ENCODE results near the gene PRDM10.
"Not testable (repeated sequence)": the region's sequence is repeated elsewhere in the genome, so short reads cannot be mapped to it uniquely, and the experiment has no call there.

The PRDM10 gene, protein sequence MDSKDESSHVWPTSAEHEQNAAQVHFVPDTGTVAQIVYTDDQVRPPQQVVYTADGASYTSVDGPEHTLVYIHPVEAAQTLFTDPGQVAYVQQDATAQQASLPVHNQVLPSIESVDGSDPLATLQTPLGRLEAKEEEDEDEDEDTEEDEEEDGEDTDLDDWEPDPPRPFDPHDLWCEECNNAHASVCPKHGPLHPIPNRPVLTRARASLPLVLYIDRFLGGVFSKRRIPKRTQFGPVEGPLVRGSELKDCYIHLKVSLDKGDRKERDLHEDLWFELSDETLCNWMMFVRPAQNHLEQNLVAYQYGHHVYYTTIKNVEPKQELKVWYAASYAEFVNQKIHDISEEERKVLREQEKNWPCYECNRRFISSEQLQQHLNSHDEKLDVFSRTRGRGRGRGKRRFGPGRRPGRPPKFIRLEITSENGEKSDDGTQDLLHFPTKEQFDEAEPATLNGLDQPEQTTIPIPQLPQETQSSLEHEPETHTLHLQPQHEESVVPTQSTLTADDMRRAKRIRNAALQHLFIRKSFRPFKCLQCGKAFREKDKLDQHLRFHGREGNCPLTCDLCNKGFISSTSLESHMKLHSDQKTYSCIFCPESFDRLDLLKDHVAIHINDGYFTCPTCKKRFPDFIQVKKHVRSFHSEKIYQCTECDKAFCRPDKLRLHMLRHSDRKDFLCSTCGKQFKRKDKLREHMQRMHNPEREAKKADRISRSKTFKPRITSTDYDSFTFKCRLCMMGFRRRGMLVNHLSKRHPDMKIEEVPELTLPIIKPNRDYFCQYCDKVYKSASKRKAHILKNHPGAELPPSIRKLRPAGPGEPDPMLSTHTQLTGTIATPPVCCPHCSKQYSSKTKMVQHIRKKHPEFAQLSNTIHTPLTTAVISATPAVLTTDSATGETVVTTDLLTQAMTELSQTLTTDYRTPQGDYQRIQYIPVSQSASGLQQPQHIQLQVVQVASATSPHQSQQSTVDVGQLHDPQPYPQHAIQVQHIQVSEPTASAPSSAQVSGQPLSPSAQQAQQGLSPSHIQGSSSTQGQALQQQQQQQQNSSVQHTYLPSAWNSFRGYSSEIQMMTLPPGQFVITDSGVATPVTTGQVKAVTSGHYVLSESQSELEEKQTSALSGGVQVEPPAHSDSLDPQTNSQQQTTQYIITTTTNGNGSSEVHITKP

DNA sequence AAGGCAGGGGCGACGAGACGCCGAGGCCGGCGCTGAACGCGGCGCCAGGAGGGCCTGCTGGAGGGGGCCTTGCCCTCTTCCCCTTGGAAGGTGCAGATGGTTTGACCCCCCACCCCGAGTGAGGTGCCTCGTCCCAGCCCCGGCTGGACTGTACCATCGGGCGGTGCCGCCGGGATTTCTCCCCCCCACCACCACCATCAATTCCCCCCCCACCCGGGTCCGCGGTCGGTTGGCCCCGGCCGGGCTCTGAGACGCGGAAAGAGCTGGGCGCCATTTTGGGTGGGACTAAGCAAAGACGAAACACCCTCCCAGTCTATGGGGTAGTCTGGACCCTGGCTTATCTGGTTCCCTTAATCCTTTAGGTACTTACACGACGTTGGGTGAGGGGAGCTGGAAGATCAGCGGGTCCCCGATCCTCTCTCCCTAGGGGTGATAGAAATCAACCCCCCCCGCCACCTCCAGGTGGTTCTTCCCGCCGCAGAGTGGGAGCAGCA is at the start of gene PRDM10:
Gene PRDM10 (minus strand): TSS at position 484 of the 494 bp plus-strand sequence. CDS start 41,871 bp downstream, outside the sequence.
- peak; percentile 92 to 93 for DNase-seq

DNA sequence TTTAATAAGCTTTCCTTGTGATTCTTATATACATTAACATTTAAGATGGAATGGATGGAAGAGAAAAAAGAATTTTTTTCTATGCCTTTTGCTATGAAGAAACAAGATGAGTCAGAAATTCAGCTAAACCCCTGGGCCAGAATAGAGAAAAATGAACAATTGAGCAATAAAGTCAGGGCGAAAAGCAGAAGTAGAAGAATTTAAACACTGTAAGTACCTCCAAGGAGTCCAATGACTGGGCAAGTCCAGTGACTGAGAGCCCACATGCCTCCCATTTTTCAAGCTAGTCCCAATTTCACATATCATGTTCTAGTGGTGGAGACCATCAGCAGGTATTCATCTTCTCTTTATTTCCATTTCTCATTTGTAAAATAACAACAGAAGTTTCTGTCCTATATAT is 48.4 kb upstream of the PRDM10 start:
- DNase-seq, result no peak

DNA sequence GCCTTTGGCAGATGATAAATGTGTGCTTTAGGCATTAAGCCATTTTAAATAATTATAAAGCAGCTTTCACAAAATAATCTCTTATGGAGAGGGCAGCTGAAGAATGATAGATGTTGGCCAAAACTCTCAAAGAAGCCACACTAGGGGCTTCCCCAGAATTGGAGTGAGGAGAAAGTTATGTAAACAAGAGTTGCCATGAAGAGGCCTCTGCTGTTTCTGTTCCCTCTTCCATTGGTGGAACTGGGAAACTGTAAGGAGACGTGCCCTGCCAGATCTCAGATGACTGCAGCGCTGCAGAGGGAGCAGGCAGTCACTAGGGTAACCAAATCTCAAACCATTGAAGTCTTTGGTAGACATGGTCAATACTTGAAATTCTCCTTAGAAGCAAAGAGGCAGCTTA is 47.6 kb upstream of the PRDM10 start:
- DNase-seq, result no peak

DNA sequence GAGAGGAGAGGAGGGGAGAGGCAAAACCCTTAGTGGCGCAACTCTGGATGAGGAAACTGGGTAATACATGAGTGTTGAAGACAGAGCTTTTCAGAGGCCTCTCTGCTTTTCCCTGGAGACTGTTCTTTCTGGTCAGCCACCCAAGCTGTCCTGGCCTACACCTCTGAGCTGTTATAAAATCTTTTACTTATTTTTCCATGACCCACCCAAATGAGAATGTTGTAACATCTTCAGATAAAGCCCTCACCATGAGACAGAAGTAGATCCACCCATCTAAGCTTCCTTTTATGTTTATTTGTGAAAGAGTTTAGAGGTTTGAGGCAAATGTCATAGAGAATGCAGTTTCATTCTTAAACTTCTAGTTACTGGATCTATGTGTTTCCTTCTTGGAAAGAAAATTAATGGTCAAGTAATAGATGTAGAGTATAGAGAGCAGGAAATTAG is 46.7 kb upstream of the PRDM10 start:
- DNase-seq, result no peak

DNA sequence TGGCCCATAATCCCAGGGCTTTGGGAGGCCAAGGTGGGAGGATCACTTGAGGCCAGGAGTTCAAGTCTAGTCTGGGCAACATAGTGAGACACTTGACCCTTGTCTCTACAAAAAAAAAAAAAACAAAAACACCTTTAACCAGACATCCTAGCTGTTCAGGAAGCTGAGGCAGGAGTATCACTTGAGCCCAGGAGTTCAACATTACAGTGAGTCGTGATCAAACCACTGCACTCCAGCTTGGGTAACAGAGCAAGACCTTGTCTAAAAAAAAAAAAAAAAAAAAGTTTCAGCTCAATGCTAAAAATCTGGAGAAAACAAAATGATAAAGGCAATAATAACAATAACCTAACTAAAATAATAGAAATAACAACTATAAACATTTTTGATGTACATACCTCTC is 44.5 kb upstream of the PRDM10 start:
- no peak for DNase-seq

DNA sequence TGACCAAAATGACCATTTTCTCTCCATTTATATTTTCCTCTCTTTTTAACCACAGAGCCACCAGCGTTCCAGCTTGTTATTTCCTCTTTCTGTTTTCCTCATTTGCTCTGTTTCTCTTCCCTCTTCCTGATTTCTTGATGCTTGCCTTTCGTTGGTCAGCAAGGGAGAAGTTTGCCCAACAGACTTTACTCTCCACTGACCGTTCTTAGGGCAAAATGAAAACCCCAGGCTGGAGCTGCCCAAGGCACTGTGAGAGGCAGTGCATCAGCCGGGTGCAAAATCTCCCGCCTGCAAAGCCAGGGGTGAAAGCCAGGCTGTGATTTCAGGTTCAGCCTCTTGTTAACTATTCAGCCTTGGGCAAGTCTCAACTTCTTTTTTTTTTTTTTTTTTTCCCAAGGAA is 40.9 kb upstream of the PRDM10 start:
- DNase-seq, result no peak

DNA sequence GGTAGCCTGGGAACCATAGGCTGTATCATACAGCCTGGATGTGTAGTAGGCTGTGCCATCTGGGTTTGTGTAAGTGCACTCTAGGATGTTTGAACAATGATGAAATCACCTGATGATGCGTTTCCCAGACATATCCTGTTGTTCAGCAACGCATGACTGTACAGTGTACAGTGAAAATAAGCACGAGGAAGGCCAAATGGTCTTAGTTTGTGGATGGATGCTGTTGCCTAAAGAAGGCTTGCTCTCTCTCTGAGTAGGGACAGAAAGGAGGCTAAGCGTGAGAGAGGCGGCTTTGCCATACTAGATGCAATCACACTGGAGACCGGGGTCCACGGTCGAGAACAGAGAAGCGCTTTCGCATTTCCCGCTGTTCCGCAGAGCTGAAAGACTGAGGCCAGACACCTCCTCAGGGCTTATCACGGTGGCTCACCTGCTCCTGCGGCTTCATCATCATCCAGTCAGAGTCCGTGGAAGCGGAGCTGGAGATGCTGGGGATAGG is 39.5 kb upstream of the PRDM10 start:
- no peak for DNase-seq

DNA sequence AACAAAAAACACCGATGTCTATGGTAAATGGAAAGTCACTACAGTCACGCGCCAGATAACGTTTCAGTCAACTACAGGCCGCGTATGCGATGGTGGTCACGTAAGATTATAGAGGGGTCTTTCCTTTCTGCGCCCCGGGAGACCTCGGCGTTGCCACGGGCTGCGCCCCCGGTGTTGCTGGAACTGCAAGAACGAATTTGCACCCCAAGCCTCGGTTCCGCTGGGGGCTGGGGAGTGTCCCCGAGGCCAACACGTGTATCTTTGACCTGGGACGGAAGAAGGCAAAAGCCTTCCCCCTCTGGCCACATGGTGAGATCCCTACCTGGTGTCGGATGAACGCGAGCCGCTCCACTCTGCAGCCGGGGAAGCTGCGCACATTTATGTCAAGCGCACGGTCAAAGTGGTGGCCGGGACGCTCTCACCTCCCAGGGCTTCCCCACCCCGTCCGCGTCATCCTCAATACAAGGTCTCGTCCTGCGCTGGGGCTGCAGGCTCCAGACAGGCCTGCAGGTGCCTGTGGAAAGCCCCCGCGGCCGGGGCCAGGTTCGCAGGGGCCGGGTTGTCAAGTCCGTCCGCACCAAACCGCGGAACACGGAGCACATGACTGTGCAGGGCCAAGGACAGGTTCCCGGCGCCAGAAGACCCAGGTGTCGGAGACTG is 37.8 kb upstream of the PRDM10 start:
- no peak for DNase-seq

DNA sequence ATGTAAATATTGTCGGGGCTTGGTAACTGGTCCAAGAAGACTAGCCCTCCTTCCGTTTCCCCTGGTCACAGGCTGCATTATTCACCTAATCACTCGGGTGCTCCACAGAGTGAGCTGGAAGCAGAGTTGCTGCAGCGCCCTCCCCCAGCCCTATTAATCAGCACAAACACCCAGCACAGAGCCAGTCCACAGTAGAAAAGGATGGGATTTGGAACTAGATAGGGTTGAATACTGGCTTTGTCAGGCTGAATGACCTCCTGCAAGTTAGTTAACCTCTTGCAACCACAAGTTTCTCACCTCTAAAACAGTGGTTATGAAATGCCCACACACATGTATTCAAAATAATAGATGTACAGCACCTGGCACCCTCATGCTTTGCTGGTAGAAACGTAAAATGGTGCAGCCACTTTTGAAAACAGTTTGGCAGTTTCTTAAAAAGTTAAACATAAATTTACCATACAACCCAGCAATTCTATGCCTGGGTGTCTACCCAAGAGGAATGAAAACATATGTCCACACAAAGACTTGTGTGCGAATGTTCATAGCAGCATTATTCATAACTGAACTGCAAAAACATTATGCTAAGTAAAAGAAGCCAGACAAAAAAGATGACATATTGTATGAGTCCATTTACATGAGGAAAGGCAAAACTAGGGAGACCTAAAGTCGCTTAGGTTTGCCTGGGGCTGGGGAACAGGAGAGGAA is 35.4 kb upstream of the PRDM10 start:
- no peak for DNase-seq

DNA sequence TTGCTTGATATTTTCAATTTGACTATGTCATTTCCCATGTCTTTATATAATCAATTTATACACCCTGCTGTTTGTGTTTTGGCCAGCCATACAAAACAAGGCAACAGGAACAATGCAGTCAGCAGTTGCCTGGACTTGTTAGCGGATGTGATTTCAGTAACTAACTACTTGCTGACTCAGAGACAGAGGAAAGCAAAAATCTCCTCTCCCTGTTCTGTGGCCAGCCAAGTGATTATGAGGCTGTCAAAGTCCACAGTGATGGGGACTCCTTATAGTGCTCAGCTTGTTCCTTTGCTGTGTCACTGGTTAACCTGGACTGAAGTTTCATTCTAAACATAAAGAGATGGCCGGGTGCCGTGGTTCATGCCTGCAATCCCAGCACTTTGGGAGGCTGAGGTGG is 34.4 kb upstream of the PRDM10 start:
- no peak for DNase-seq

DNA sequence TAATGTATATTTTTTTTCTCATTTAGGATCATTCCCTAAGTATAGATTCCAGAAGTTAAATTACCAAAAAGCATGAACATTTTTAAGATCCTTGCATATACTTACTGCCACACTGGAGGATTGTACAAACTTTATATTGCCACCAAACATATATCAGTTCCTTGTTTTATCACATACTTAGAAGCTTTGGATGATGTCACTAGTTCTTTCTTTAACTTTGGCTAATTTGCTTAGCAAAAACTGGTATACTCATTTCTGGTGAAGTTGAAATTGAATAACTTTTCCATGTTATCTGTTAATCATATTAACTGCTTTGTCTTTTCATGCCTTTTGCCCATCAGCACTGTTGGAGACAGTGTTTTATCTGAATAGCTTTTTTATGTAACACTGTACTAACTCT is 31.6 kb upstream of the PRDM10 start:
- no peak for DNase-seq

DNA sequence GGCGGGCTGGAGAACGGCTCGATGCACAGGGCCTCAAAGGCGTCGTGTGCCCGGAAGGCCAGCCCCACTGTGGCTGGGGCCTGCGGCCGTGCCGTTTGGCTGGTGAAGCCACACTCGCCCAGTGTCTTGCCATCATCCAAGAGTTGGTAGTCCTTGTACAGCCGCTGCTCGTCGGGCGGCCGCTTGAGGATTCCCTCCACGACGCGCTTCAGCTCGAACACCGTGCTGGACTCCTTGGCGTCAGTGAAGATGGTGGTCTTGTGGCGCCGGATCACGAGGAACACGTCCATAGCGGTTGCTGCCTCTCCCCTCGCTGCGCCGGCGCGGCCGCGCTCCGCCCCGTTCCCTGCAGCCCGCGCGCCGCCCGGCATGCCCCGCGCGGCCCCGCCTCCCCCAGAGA is 30.3 kb upstream of the PRDM10 start:
- DNase-seq, result no peak

DNA sequence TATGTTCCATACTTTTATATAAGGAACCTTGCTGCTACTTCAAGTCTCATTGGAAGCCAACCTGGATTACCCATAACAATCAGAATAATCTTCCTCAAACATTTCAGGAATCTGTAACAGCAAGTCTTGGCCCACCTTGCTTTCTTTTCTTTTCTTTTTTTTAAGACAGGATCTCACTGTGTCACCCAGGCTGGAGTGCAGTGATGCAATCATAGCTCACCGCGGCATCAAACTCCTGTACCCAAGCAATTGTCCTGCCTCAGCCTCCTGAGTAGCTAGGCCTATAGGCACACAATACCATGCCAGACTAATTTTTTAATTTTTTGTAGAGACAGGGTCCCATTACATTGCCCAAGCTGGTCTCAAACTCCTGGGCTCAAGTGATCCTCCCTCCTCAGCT is 29.3 kb upstream of the PRDM10 start:
- DNase-seq, result no peak

DNA sequence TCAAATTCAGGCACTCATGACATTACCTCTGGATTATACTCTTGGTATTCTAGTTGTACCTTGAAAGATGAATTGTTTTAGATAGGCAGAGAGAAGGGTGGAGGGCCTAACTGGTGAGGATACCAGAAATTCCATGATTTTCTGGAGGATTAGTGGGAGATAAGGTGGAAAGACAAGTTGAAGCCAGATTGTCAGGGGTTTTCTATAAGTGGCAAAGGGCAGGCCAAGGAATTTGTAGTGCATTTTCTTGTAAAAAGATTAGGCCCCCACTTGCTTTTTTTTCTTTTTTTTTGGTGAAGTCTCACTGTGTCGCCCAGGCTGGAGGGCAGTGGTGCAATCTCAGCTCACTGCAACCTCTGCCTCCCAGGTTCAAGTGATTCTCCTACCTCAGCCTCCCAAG is 28.4 kb upstream of the PRDM10 start:
- no peak for DNase-seq

DNA sequence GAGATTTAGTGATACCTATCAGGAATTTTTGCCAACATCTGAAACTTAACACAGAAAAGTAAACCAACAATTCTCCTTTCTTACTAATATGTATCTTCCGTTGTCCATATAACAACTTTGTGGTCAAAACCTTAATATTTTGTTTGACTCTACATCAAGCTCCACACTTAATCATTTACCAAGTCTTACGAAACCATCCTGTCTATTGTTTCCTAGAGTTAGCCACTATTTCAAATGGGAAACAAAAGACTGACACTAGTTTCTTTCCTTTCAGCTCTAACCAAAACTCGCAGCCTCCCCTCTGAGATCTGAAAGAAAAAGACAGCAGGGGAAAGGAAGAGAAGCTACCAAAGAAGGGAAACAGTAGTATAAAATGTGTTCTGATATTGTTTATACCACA is 26.5 kb upstream of the PRDM10 start:
- no peak for DNase-seq

DNA sequence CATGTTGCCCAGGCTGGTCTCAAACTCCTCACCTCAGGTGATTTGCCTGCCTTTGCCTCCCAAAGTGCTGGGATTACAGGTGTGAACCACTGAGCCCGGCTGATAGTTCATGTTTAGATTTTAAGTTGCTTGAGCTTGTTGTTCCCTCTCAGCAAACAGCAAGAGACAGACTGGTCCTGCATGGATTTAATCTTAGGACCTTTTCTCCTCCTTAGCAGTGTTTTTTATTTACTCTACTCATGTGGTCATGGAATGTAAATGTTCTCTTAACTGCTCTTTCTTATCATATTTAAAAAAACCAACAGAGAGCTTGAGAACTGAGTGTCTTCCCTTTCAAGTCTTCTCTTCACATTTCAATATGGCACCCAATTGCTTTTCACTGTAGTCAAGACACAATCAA is 22.7 kb upstream of the PRDM10 start:
- no peak for DNase-seq

DNA sequence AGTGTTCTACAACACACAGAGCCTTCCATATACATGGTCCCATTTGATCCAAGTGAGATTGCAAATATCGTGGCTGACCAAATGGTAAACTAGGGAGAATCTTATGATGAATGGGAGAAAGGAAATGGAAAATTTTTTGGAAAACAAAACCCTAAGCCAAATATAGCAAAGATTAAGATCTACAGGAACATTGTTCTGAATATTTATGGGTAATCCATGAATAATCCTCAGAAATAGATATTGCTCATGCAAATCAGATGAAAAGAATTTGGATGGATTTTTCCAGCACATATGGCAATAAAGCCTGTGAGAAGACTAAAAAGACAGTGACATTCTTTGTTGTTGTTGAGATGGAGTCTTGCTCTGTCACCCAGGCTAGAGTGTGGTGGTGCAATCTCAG is 21.7 kb upstream of the PRDM10 start:
- DNase-seq, result no peak

DNA sequence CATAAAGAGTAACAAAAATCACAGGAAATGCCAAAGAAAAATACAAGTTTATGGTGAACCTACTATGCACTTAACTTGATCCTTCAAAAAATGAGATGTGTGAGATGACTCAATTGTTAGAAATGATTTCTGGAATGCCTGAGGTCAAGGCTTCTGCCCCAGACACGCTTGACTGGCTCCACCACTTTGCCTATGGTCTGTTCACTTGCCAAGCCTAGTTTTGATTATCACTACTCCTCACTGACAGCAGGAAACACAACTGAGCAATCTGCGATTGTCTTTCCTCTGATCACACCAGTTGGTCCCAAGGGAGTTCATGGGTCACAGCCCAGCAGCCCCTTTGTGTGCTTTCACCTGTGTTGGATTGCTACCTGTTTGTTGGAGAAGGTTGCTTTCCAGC is 20.6 kb upstream of the PRDM10 start:
- DNase-seq, result no peak

DNA sequence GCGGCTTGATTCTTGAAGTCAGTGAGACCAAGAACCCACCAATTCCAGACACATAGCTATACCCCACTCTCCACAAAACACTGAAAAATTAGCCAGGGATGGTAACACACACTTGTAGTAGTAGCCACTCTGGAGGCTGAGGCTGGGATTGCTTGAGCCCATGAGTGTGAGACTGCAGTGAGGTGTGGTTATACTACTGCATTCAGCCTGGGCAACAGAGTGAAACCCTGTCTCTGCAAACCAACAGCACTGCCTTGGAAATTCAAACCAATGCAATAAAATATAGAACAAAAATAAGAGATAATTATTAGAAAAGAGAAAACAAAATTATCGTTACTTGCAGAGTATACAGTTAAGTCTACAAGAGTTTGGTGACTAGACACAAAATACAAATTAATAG is 20.2 kb upstream of the PRDM10 start:
- no peak for DNase-seq

DNA sequence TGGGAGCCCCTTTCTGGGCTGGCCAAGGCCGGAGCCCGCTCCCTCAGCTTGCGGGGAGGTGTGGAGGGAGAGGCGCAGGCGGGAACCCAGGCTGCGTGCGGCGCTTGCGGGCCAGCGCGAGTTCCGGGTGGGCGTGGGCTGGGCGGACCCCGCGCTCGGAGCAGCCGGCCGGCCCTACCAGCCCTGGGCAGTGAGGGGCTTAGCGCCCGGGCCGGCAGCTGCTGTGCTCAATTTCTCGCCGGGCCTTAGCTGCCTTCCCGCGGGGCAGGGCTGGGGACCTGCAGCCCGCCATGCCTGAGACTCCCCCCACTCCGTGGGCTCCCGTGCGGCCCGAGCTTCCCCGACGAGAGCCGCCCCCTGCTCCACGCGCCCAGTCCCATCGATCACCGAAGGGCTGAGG is 19.0 kb upstream of the PRDM10 start:
- not testable (repeated sequence) for DNase-seq

DNA sequence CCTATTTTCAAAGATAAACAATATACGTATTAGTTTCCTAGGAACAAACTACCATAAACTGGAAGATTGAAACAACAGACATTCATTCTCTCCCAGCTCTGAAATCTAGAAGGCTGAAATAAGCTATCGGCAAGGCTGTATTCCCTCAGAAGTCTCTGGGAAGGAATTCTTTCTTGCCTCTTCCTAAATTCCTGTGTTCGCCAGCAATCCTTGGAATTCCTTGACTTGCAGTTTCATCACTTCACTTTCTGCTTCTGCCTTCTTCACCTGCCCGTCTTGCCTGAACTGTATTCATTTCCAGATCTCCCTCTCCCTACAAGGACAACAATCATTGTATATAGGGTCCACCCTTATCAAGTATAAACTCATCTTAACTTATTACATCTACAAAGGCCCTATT is 17.7 kb upstream of the PRDM10 start:
- no peak for DNase-seq

DNA sequence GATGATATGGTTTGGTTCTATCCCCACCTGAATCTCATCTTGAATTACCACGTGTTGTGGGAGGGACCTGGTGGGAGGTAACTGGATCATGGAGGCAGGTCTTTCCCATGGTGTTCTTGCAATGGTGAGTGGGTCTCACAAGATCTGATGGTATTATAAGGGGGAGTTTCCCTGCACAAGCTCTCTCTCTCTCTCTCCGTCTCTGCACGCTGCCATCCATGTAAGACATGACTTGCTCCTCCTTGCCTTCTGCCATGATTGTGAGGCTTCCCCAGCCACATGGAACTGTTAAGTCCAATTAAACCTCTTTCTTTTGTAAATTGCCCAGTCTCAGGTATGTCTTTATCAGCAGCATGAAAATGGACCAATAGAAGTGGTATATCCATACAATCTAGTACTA is 13.2 kb upstream of the PRDM10 start:
- not testable (repeated sequence) for DNase-seq
